ENCODE data around the gene PPARD. TPM values are rescaled to one million over a fixed set of nuclear protein-coding genes. Genes with fewer than 3 reads are reported as not detected.

PPARD gene
- total RNA-seq, 1 donor from 2014 or later: 9.9 TPM

- H3K9me3 ChIP-seq (ENCODE audit: insufficient read depth, low read depth, low read length): no peaks in the 10 kb centered on the region
- peaks cover 6% of the 10 kb centered on the region for H3K27me3 Mint-ChIP-seq (ENCODE audit: low read depth, unreplicated experiment)
- H3K4me3 Mint-ChIP-seq (ENCODE audit: unreplicated experiment): no peak overlapping the region
- peaks cover 2% of the 10 kb centered on the region for H3K36me3 ChIP-seq (ENCODE audit: insufficient read depth, low read length)
- no peak overlapping the region for H3K4me2 ChIP-seq (ENCODE audit: low read length)
- H3K9ac ChIP-seq (ENCODE audit: low read length): peak overlapping the region; percentile 7
- no peak overlapping the region for H3K4me3 ChIP-seq (ENCODE audit: insufficient read depth, low read depth, low read length)
- peaks cover 10% of the 10 kb centered on the region for H3K36me3 Mint-ChIP-seq (ENCODE audit: low read depth, unreplicated experiment)
- H2AFZ ChIP-seq (ENCODE audit: low read depth, low read length): no peak overlapping the region
- DNase-seq (ENCODE audit: low read depth): peak; percentile 29
- H3K27ac ChIP-seq (ENCODE audit: low read depth, low read length): no peak overlapping the region
- peaks cover 32% of the 10 kb centered on the region for H3K79me2 ChIP-seq (ENCODE audit: insufficient read depth, low read length)
- no peak for FAIRE-seq
- peaks cover 44% of the 10 kb centered on the region for H4K20me1 ChIP-seq (ENCODE audit: insufficient read depth, low read length)
- peaks cover 2% of the 10 kb centered on the region for H3K9me3 Mint-ChIP-seq (ENCODE audit: unreplicated experiment)
- TF ChIP-seq EZH2 (IDR thresholded peaks at IDR 0.05; ENCODE audit: insufficient read depth, low read length): no peak
- H3K27me3 ChIP-seq (ENCODE audit: insufficient read depth, low read length): no peaks in the 10 kb centered on the region
- H3K27ac Mint-ChIP-seq (ENCODE audit: unreplicated experiment): no peak overlapping the region
- peaks cover 14% of the 10 kb centered on the region for H3K4me1 ChIP-seq (ENCODE audit: insufficient read depth, low read length)
- H3K4me1 Mint-ChIP-seq (ENCODE audit: low read depth, unreplicated experiment): peaks cover 15% of the 10 kb centered on the region
These were observed 58.5 kb downstream of the PPARD start for GRCh38 chr6:35400901-35401311.

GRCh38 chr6:35401514-35401913, 59.2 kb downstream of the PPARD start:
- H2AFZ ChIP-seq (ENCODE audit: low read depth, low read length): no peak overlapping the region
- no peak overlapping the region for H3K4me3 ChIP-seq (ENCODE audit: insufficient read depth, low read depth, low read length)
- peaks cover 15% of the 10 kb centered on the region for H3K4me1 Mint-ChIP-seq (ENCODE audit: low read depth, unreplicated experiment)
- H3K27ac Mint-ChIP-seq (ENCODE audit: unreplicated experiment): no peak overlapping the region
- no peak overlapping the region for H3K4me2 ChIP-seq (ENCODE audit: low read length)
- no peak for TF ChIP-seq EZH2 (IDR thresholded peaks at IDR 0.05; ENCODE audit: insufficient read depth, low read length)
- no peak for TF ChIP-seq CTCF (IDR thresholded peaks at IDR 0.05; ENCODE audit: insufficient read depth, low read depth, low read length)
- H3K4me3 Mint-ChIP-seq (ENCODE audit: unreplicated experiment): no peak overlapping the region
- H3K36me3 ChIP-seq (ENCODE audit: insufficient read depth, low read length): peaks cover 2% of the 10 kb centered on the region
- peaks cover 2% of the 10 kb centered on the region for H3K9me3 Mint-ChIP-seq (ENCODE audit: unreplicated experiment)
- DNase-seq (ENCODE audit: low read depth) (no peak), FAIRE-seq (no peak)
- peaks cover 14% of the 10 kb centered on the region for H3K4me1 ChIP-seq (ENCODE audit: insufficient read depth, low read length)
- H3K36me3 Mint-ChIP-seq (ENCODE audit: low read depth, unreplicated experiment): peaks cover 12% of the 10 kb centered on the region
- H3K79me2 ChIP-seq (ENCODE audit: insufficient read depth, low read length): peaks cover 31% of the 10 kb centered on the region
- H4K20me1 ChIP-seq (ENCODE audit: insufficient read depth, low read length): peaks cover 50% of the 10 kb centered on the region
- H3K9ac ChIP-seq (ENCODE audit: low read length): peak overlapping the region; percentile 7
- no peak overlapping the region for H3K27ac ChIP-seq (ENCODE audit: low read depth, low read length)
- no peaks in the 10 kb centered on the region for H3K27me3 ChIP-seq (ENCODE audit: insufficient read depth, low read length)
- peaks cover 7% of the 10 kb centered on the region for H3K27me3 Mint-ChIP-seq (ENCODE audit: low read depth, unreplicated experiment)
- H3K9me3 ChIP-seq (ENCODE audit: insufficient read depth, low read depth, low read length): no peaks in the 10 kb centered on the region

- H3K4me3 Mint-ChIP-seq (ENCODE audit: unreplicated experiment): no peak overlapping the region
- H3K4me2 ChIP-seq (ENCODE audit: low read length): no peak overlapping the region
- FAIRE-seq (no peak), DNase-seq (ENCODE audit: low read depth) (no peak)
- H3K4me1 ChIP-seq (ENCODE audit: insufficient read depth, low read length): peaks cover 10% of the 10 kb centered on the region
- TF ChIP-seq CTCF (IDR thresholded peaks at IDR 0.05; ENCODE audit: insufficient read depth, low read depth, low read length) (no peak), EZH2 (IDR thresholded peaks at IDR 0.05; ENCODE audit: insufficient read depth, low read length) (no peak)
- no peak overlapping the region for H3K27ac ChIP-seq (ENCODE audit: low read depth, low read length)
- peaks cover 11% of the 10 kb centered on the region for H3K36me3 Mint-ChIP-seq (ENCODE audit: low read depth, unreplicated experiment)
- H2AFZ ChIP-seq (ENCODE audit: low read depth, low read length): no peak overlapping the region
- no peak overlapping the region for H3K27ac Mint-ChIP-seq (ENCODE audit: unreplicated experiment)
- H3K9ac ChIP-seq (ENCODE audit: low read length): no peak overlapping the region
- H3K9me3 ChIP-seq (ENCODE audit: insufficient read depth, low read depth, low read length): no peaks in the 10 kb centered on the region
- no peaks in the 10 kb centered on the region for H3K27me3 ChIP-seq (ENCODE audit: insufficient read depth, low read length)
- peaks cover 2% of the 10 kb centered on the region for H3K9me3 Mint-ChIP-seq (ENCODE audit: unreplicated experiment)
- H3K4me3 ChIP-seq (ENCODE audit: insufficient read depth, low read depth, low read length): no peak overlapping the region
- peaks cover 2% of the 10 kb centered on the region for H3K36me3 ChIP-seq (ENCODE audit: insufficient read depth, low read length)
- H3K4me1 Mint-ChIP-seq (ENCODE audit: low read depth, unreplicated experiment): peaks cover 9% of the 10 kb centered on the region
- H3K79me2 ChIP-seq (ENCODE audit: insufficient read depth, low read length): peaks cover 37% of the 10 kb centered on the region
- peaks cover 56% of the 10 kb centered on the region for H4K20me1 ChIP-seq (ENCODE audit: insufficient read depth, low read length)
- peaks cover 7% of the 10 kb centered on the region for H3K27me3 Mint-ChIP-seq (ENCODE audit: low read depth, unreplicated experiment)
These were observed 59.9 kb downstream of the PPARD start for GRCh38 chr6:35402136-35402855.
